Activated CD4-positive, alpha-beta T cell treated with anti-CD3 and anti-CD28 coated beads, Interleukin-2, Interleukin-4, amounts not matched to agents 100 ng/mL and 50 ng/mL, durations not matched to agents 16 hours and 8 hours (primary cell): ENCODE measurements around the gene ADRA2C.

Experiments
- DNase-seq: peaks from one replicate; pipeline ENCODE4 v3.0.0-alpha.2; 2020; ENCODE audit warnings: low spot score

Gene ADRA2C

DNA sequence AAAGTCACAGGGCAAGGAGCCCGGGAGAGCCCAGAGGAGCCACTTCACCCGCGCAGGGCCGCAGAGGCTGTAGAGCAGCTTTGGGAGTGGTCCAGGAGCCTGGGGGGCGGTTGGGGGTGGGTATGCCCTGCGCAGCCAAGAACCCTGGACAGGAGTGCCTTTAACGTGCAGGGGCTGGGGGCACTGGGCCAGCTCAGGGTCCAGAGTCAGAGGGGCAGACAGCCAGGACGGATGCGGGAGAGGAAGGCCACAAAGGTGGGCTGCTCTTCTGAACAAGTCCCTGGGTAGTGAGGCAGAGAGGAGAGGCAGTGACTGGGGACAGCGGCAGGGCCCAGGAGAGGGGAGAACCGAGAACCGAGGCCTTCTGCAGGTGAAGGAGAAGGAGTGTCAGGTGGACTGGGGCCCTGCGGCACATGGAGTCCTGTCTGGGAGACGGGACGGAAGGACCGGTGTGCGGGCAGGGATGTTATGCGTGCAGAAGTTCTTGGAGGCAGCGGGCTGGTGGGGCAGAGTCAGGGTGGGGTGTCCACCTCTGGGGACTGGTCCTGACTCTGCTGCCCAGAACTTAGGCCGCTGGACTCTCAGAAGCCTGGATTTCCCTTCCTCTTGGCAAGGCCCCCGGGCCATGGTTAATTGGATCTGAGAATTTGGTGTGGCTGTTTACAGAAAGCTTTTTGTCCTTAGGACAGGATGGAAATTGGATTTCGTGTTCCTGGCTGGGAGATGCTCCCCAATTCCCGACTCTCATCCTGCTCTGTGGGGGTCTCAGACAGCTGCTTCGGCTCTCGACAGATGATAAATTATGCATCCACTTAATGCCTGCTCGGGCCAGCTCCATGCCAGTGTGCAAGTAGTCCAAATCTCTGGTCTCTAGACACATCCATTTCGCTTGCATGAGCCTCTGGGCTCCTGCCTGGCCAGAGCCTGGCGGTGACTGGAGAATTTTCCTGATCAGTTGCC, 31.9 kb downstream of the ADRA2C start:
- DNase-seq: no peak

GRCh38 chr4:3799496-3799895, 33.3 kb downstream of the ADRA2C start:
- DNase-seq: no peak

DNA sequence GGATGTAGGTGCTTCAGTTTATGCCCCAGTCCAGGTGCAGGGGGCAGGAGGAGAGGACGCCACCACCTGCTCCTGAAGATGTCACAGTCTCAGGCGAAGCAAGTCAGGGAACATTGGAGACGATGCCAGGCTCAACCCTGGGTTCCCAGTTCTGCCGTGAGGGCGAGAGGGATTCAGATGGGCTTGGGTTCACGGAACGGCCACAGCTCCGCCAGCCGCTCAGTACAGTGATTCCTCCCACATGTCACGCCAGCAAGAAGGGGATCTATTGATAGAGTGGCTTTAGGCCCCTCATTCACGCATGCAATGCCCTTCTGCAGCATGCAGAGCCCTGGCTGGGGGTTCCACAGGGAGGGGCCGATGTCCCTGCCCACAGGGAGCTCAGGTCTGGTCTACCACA, 34.2 kb downstream of the ADRA2C start:
- no peak for DNase-seq

GRCh38 chr4:3801521-3801920, 35.3 kb downstream of the ADRA2C start:
- no peak for DNase-seq

DNA sequence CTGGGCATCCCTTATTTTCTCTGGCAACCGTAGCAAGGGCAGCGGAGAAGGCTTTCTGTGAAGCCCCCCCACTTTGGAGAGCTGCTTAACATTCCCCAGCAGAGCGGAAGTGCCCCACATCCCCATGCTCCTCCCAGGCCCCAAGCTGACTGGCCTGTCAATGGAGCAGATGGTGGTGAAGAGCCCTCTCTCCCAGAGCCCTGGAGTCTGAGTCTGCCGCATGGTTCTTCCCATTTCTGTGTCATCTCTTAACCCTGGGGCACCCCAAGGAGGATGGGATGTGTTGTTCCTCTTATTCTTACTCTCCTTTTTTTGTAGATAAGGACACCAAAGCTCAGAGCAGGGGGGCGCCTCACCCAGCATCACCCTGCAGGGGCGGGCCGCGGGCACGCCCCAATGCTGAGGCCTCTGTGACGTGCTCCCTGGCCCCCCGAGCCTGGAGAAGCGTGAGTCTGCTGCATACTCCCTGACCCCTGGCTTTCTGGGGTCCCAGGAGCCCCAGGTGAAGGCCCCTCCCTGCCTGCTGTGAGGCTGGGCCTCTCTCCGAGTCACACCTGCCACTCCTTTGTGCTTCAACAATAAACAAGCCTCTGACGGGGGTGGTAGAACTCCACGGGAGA, 35.9 kb downstream of the ADRA2C start:
- no peak for DNase-seq

DNA sequence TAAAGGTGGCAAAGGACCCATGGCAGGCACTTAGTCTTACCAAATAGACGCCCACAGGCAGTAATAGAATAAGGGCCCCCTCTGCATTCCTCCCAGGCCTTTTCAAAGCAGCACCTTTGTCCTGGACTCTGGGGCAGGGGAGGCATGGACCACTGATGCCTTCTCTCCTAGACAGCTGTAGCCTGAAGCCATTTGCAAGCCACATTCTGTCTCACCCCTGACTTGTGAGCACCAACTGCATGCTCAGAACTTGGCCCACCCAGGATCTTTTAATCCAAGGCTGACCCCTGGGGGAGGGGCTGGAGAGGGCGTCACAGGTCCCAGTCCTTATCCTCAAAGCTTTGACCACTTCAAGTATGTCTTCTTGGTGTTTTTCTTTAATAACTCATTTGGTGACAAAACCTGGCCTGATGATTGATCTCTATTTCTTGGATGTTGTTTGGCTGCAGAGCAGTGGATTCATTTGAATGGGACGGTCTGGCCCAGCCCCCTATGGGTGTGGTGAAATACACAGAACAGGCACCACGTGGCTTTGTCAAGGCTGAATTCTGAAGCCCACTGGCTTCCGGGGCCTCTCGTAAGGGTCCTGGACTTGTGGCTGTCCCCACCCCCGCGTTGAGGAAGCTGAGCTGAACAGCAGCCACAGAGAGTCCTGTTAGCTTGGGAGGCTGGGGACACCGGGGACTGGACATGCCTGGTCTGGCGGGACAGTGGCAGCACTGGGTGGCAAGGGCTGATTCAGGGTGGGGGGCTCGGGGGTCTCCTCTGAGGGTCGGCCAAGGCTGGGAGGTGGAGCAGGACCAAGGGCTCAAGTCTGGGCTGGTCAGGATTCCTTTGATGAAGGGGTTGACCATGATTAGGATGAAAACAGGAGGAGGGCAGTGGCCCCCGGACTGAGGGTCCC, 36.6 kb downstream of the ADRA2C start:
- DNase-seq: no peak

DNA sequence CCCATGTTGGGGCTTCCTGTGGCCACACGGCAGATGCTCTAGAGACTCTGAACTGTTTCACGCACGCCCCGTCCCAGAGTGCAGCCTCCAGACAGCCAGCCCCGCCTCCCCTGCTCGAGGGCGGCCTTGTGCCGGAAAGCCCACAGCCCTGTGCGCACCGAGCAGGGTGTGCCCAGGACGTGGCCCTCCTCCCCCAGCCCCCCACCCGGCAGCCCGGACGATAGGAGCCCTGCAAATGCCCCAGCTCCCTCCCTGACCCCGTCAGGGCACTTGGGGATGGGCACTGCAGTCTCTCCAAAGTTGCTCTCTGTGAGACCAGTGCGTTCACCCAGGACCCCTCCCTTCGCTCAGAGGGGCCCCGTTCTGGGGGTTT, 37.3 kb downstream of the ADRA2C start:
- no peak for DNase-seq

DNA sequence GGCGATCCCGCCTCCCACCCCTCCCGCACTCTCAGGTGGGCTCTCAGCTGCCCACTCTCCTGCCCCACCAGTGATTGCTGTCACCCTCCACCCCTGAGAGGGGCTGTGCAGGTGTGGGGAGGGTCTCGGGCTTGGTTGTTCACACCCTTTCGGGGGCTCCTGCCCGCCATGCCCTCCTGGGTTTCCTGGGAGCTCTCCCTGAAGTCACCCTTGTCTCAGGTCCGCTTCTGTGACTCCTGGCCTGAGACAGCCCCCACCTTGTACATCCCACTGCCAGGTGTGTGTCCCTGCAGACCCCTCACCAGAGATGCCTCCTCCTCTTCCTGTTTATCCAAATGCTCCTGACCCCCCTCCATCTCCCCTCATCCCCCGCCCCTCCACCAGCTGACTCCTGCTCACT, 37.8 kb downstream of the ADRA2C start:
- DNase-seq: no peak

- DNase-seq: no peak
Observed at GRCh38 chr4:3805026-3805425, 38.8 kb downstream of the ADRA2C start.

GRCh38 chr4:3805731-3806130, 39.5 kb downstream of the ADRA2C start:
- no peak for DNase-seq

- no peak for DNase-seq
Observed at GRCh38 chr4:3807311-3807710, 41.1 kb downstream of the ADRA2C start.

- no peak for DNase-seq
Observed at GRCh38 chr4:3807822-3808496, 41.8 kb downstream of the ADRA2C start.

DNA sequence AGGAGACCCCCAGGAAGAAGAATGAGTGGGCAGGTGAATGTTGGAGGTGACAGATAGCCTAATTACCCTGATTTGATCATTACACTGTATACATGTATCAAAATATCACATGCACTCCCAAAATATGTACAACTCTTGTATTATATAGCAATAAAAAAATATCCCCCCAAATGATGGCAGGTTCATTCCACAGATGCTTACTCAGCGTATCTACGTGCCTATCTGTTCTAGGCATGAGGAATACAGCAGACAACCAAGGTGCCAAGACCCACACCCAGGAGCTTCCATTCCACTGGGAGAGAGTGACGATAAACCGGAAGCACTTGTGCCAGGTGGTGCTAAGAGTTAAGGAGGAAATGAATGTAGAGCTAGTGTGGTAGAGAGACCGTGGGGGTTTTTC, 42.4 kb downstream of the ADRA2C start:
- no peak for DNase-seq

GRCh38 chr4:3809028-3809427, 42.8 kb downstream of the ADRA2C start:
- no peak for DNase-seq

DNA sequence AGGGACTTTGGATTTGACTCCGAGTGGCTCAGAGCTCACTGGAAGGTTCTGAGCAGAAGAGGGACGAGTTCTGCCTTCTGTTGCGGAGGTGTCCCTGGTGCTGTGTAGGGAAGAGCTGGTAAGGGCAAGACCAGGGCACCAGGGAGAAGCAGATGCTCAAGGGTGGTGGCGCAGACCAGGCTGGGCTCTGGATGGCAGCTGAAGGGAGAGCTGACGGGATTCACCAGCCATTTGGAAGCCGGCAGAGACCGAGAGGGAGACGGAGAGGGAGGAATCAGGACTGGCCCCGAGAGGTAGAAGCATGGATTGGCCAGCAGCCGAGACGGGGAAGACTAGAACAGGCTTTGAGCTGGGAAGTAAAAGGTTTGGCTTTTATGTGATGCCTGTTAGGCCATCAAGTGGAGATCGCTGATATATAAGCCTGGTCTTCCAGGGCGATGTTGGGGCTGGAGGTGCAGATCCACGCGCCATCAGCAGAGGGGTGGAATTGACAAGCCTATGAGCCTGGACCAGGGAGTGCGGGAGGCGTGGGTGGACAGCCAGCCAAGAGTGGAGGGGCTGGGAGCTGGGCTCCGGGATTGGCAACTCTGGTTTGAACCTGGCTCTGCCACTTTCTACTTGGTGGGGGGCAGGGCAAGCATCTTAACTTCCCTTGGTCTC, 43.4 kb downstream of the ADRA2C start:
- DNase-seq: no peak

DNA sequence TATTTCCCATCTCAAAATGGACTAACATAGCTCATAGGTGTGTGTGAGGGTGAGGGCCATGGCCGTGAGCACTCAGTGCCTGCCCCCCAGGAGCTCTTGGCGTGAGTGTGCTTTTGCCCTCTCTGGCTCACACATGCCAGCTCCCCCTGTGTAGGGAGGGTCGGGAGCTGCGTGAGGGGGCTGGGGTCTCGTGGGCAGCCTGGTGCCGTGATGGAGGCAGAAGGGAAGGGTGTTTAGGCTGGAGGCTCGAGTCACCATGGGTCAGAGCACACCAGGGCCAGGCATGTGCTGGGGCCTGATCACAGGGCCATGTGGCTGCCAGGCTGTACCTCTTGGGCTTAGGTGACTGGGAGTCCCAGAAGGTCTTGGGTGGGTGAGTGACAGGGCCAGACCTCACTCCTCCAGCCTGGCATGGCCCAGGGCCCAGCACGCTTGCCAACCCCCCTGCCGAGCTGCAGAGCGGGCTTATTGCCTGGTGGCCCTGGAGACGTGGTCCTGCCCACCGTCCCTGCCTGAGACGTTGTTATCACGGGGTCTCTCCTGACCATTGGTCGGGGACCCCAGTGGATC, 44.0 kb downstream of the ADRA2C start:
- no peak for DNase-seq

DNA sequence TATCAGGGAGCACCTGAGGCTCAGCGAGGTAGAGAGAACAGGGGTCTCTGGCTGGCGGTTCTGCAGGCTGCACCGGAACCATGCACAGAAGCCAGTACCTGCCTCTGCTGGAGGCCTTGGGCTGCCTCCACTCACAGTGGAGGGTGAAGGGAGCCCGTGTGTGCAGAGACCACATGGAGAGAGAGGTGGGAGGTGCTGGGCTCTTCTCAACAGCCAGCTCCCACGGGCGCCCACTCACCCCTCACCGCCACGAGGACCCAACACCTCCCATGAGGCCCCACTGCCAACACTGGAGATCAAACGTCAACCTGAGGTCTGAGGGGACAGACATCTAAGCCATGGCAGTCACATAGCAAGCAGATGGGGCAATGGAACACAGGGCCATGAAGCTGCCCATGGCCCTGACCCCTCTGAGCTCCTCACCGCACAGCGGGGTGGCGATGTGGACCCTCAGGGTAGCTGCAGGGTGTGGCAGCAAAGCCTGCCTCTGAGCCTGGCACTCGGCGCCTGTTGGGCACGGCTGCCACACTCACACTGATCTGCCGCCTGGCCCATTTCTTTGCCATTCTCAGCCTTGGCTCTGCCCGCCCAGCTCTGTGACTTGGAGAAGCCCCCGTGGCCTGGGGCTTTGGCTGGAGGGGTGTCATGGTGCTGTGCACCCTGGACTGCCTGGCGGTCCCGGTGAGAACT, 44.8 kb downstream of the ADRA2C start:
- no peak for DNase-seq

DNA sequence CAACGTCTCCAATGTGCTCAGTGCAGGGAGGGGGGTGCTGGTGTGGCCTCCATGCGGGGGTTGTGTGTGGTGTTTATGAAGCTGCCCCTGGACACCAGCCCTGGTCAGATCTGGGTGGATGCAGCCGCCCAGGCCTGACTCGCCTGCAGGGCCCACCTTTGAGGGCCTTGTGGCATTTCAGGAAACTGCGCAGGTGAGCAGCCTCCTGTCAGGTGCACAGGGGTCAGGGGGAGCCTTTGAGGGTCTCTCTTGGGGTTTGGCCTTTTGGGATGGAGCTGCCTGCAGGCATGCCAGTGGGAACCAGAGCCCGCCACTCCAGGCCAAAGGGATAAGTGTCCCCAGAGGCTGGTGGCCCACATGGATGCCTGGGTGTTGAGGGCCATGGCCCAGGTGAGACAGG, 45.4 kb downstream of the ADRA2C start:
- DNase-seq: no peak

DNA sequence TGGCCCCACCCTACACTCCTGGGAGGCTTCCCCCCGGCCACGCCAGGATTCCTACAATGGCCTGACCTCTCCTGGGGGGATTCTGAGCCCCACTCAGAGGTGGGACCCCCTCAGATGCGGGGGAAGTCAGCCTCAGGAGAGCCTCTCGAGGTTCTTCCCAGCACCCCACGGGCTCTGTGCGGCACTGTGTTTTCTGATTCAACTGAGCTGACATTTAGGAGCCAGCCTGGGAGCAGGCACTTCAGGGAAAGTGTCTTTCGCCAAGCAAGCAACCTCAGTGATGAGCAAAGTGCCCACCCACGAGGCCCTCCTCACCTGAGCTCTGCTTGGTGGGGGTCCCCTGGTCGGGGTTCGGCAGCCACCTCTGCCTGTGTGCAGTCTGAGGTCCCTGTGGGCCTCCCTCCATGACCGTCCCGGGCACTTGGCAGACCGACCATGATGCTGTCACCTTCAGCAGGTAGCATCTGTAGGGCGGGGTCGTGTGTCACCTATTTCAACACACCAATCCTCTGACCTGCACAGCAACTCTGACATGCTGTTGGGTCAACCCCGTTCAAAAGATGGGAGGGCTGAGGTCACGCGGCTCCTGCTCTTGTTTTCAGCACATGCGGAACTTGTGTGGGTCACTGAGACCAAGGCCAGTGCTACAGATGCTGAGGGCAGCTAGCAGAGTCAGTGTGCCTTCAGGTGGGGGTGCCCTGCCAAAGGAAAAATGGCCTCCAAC, 46.2 kb downstream of the ADRA2C start:
- DNase-seq: no peak
